GM23338 (cell line): ENCODE data around the gene FBLN2. TPM values are rescaled to one million over a fixed set of nuclear protein-coding genes. Genes with fewer than 3 reads are reported as not detected.

ENCODE experiments used
- ATAC-seq: fragments of 200-7000 bp; cut with Tn5 transposase; 3 replicates; pipeline ENCODE4 v1.9.1; 2020
- DNase-seq: peaks from one replicate; pipeline ENCODE4 v3.0.0-alpha.2; 2015; ENCODE audit warnings: low spot score
- H2AFZ ChIP-seq: fragments of 200-600 bp; sonication (generic); 2 replicates; pipeline ENCODE4 v1.8.0; 2016; ENCODE audit warnings: antibody characterized with exemption, mild to moderate bottlenecking, moderate library complexity
- H3F3A ChIP-seq: fragments of 200-600 bp; sonication (generic); replicated peaks from 2 replicates; pipeline ENCODE4 v1.8.0; 2017; ENCODE audit warnings: antibody characterized with exemption, mixed run types, low read depth
- H3K27ac ChIP-seq: fragments of 200-600 bp; sonication (generic); 2 replicates; pipeline ENCODE4 v1.6.1; 2016; ENCODE audit warnings: low read depth
- H3K27me3 ChIP-seq: fragments of 200-600 bp; sonication (generic); 2 replicates; pipeline ENCODE4 v1.8.0; 2016; ENCODE audit warnings: mild to moderate bottlenecking, mixed run types, moderate library complexity; ENCODE audit not compliant: insufficient read depth
- H3K36me3 ChIP-seq: fragments of 200-600 bp; sonication (generic); 2 replicates; pipeline ENCODE4 v1.8.0; 2016; ENCODE audit warnings: mild to moderate bottlenecking; ENCODE audit not compliant: insufficient read depth
- H3K4me1 ChIP-seq: fragments of 200-600 bp; sonication (generic); 2 replicates; pipeline ENCODE4 v1.8.0; 2016; ENCODE audit warnings: mild to moderate bottlenecking, moderate library complexity; ENCODE audit not compliant: insufficient read depth
- H3K4me2 ChIP-seq: fragments of 200-600 bp; sonication (generic); 2 replicates; pipeline ENCODE4 v1.7.1; 2017; ENCODE audit warnings: mixed run types
- H3K4me3 ChIP-seq: fragments of 200-600 bp; sonication (generic); 2 replicates; pipeline ENCODE4 v1.6.1; 2016; ENCODE audit warnings: mixed run types
- H3K79me2 ChIP-seq: fragments of 200-600 bp; sonication (generic); replicated peaks from 2 replicates; pipeline ENCODE4 v1.8.0; 2017; ENCODE audit warnings: mild to moderate bottlenecking; ENCODE audit not compliant: insufficient read depth
- H3K9me2 ChIP-seq: fragments of 200-600 bp; sonication (generic); 2 replicates; pipeline ENCODE4 v1.8.0; 2017; ENCODE audit not compliant: insufficient read depth
- H4K20me1 ChIP-seq: fragments of 200-600 bp; sonication (generic); replicated peaks from 2 replicates; pipeline ENCODE4 v1.8.0; 2017; ENCODE audit warnings: mild to moderate bottlenecking; ENCODE audit not compliant: insufficient read depth
- H3K27ac Mint-ChIP-seq: 2 replicates; pipeline ENCODE4 v1.8.0; 2020; ENCODE audit warnings: inconsistent platforms, mild to moderate bottlenecking, moderate library complexity, mixed read lengths
- H3K27me3 Mint-ChIP-seq: 3 replicates; pipeline ENCODE4 v1.8.0; 2022; ENCODE audit warnings: low read depth, mild to moderate bottlenecking, moderate library complexity, mixed read lengths, inconsistent platforms; ENCODE audit not compliant: insufficient read depth, poor library complexity
- H3K36me3 Mint-ChIP-seq: 3 replicates; pipeline ENCODE4 v1.8.0; 2021; ENCODE audit warnings: low read depth, mild to moderate bottlenecking, inconsistent platforms, moderate library complexity, mixed read lengths
- H3K4me1 Mint-ChIP-seq: 3 replicates; pipeline ENCODE4 v1.8.0; 2020; ENCODE audit warnings: mild to moderate bottlenecking, inconsistent platforms, mixed read lengths
- H3K4me3 Mint-ChIP-seq: 3 replicates; pipeline ENCODE4 v1.8.0; 2021; ENCODE audit warnings: moderate library complexity, mild to moderate bottlenecking, inconsistent platforms, mixed read lengths
- H3K9me3 Mint-ChIP-seq: 3 replicates; pipeline ENCODE4 v1.8.0; 2020; ENCODE audit warnings: moderate library complexity, mild to moderate bottlenecking, inconsistent platforms, mixed read lengths
- CREB1 ChIP-seq: fragments of 250-450 bp; sonication (Bioruptor Pico); IDR thresholded peaks from 2 replicates; pipeline ENCODE4 v1.5.0; 2020; ENCODE audit warnings: low read depth, mild to moderate bottlenecking, moderate library complexity
- CTCF ChIP-seq, 2 experiments: fragments of 200-600 bp in 1 of 2; sonication (generic) in 1 of 2; conservative IDR thresholded peaks; 2 replicates each; pipeline versions ENCODE4 v1.5.1 to v1.6.1; 2016 to 2017; ENCODE audit warnings: antibody characterized with exemption in 2 of 2, low read depth in 2 of 2, mild to moderate bottlenecking in 2 of 2, moderate library complexity in 1 of 2
- EZH2 ChIP-seq: fragments of 200-600 bp; sonication (generic); IDR thresholded peaks from one replicate; pipeline ENCODE4 v1.8.0; 2017; ENCODE audit warnings: antibody characterized with exemption, mild to moderate bottlenecking, low read depth; ENCODE audit not compliant: unreplicated experiment
- EZH2phosphoT487 ChIP-seq: fragments of 200-600 bp; sonication (generic); IDR thresholded peaks from one replicate; pipeline ENCODE4 v1.8.1; 2018; ENCODE audit warnings: antibody characterized with exemption; ENCODE audit not compliant: unreplicated experiment
- JUNB ChIP-seq: IDR thresholded peaks from one replicate; pipeline ENCODE4 v1.6.1; 2016; ENCODE audit warnings: antibody characterized with exemption; ENCODE audit not compliant: unreplicated experiment
- POLR2AphosphoS5 ChIP-seq: IDR thresholded peaks from 2 replicates; pipeline ENCODE4 v1.6.1; 2016; ENCODE audit warnings: antibody characterized with exemption, low read depth
- STAT1 ChIP-seq: IDR thresholded peaks from one replicate; pipeline ENCODE4 v1.6.1; 2016; ENCODE audit warnings: antibody characterized with exemption; ENCODE audit not compliant: unreplicated experiment
- ZNF114 ChIP-seq: fragments of 250-450 bp; sonication (Bioruptor Pico); IDR thresholded peaks from 2 replicates; pipeline ENCODE4 v1.5.0; 2020; ENCODE audit warnings: mild to moderate bottlenecking, moderate library complexity
- ZNF331 ChIP-seq: fragments of 250-450 bp; sonication (Bioruptor Pico); IDR thresholded peaks from 2 replicates; pipeline ENCODE4 v1.5.0; 2020; ENCODE audit warnings: low read depth, mild to moderate bottlenecking, moderate library complexity
- polyA plus RNA-seq: library from polyadenylated mRNA; unstranded; fragments of >200 nt; fragmentation: Nextera tagmentation; extraction: Ambion mirVana; gene quantifications from 2 replicates; pipeline ENCODE4 v1.2.1, GENCODE V29; 2016
- total RNA-seq: library from RNA; depleted of rRNA; stranded (reverse); fragments of >200 nt; shearing (Covaris generic); gene quantifications from 2 replicates; pipeline ENCODE4 v1.2.3, GENCODE V29; 2014

Gene FBLN2
- total and polyA plus RNA-seq, 2 experiments from 2014 or later = 18.8 to 26.8 TPM

GRCh38 chr3:13676356-13677017, 127.6 kb downstream of the FBLN2 start:
- no peaks in the 10 kb centered on the region for H3F3A ChIP-seq
- H3K4me1 Mint-ChIP-seq = peaks cover 3% of the 10 kb centered on the region; the same call in 1 of the 3 replicates
- no peaks in the 10 kb centered on the region for H3K36me3 Mint-ChIP-seq
- no peak overlapping the region for H3K4me3 ChIP-seq
- H3K9me3 Mint-ChIP-seq = no peaks in the 10 kb centered on the region; the same call in 2 of the 3 replicates
- peaks cover 4% of the 10 kb centered on the region for H3K27me3 Mint-ChIP-seq
- no peaks in the 10 kb centered on the region for H3K79me2 ChIP-seq
- no peaks in the 10 kb centered on the region for H3K36me3 ChIP-seq
- TF ChIP-seq ZNF114 (CRISPR knock-in tag) (no peak), EZH2phosphoT487 (no peak), EZH2 (no peak), POLR2AphosphoS5 (no peak), STAT1 (no peak), CREB1 (CRISPR knock-in tag) (no peak)
- H3K27me3 ChIP-seq = no peaks in the 10 kb centered on the region
- DNase-seq = no peak
- ATAC-seq = no peak
- H3K9me2 ChIP-seq = no peaks in the 10 kb centered on the region
- no peak overlapping the region for H3K4me2 ChIP-seq
- H3K27ac ChIP-seq = no peak overlapping the region
- H3K4me1 ChIP-seq = no peaks in the 10 kb centered on the region
- H3K4me3 Mint-ChIP-seq = no peak overlapping the region
- H4K20me1 ChIP-seq = no peaks in the 10 kb centered on the region
- H3K27ac Mint-ChIP-seq = no peak overlapping the region
- H2AFZ ChIP-seq = no peak overlapping the region

- ATAC-seq = no peak
- Histone ChIP-seq H3K4me2 (no peak overlapping the region), H2AFZ (no peak overlapping the region), H4K20me1 (no peaks in the 10 kb centered on the region), H3K4me3 (no peak overlapping the region), H3K36me3 (no peaks in the 10 kb centered on the region), H3K4me1 (no peaks in the 10 kb centered on the region), H3K27me3 (no peaks in the 10 kb centered on the region), H3K27ac (no peak overlapping the region), H3F3A (no peaks in the 10 kb centered on the region), H3K79me2 (no peaks in the 10 kb centered on the region), H3K9me2 (no peaks in the 10 kb centered on the region)
- Mint-ChIP-seq H3K27ac (no peak overlapping the region), H3K4me3 (no peak overlapping the region), H3K27me3 (peaks cover 7% of the 10 kb centered on the region), H3K4me1 (peaks cover 3% of the 10 kb centered on the region; the same call in 1 of the 3 replicates), H3K9me3 (no peaks in the 10 kb centered on the region; the same call in 2 of the 3 replicates), H3K36me3 (no peaks in the 10 kb centered on the region)
- TF ChIP-seq JUNB = no peak
- DNase-seq = no peak
Measured at GRCh38 chr3:13677272-13677671, 128.3 kb downstream of the FBLN2 start.

GRCh38 chr3:13681931-13682330, 133.0 kb downstream of the FBLN2 start:
- Histone ChIP-seq H4K20me1 (no peaks in the 10 kb centered on the region), H3K4me2 (no peak overlapping the region), H2AFZ (no peak overlapping the region), H3K27me3 (no peaks in the 10 kb centered on the region), H3K27ac (no peak overlapping the region), H3K4me1 (no peaks in the 10 kb centered on the region), H3K9me2 (no peaks in the 10 kb centered on the region), H3K36me3 (no peaks in the 10 kb centered on the region), H3F3A (no peaks in the 10 kb centered on the region), H3K79me2 (no peaks in the 10 kb centered on the region), H3K4me3 (no peak overlapping the region)
- Mint-ChIP-seq H3K27ac (no peak overlapping the region; the same call in 1 of the 2 replicates), H3K36me3 (no peaks in the 10 kb centered on the region), H3K4me3 (no peak overlapping the region), H3K9me3 (no peaks in the 10 kb centered on the region), H3K27me3 (peaks cover 7% of the 10 kb centered on the region), H3K4me1 (peaks cover 8% of the 10 kb centered on the region)
- ATAC-seq (no peak), DNase-seq (no peak)
- TF ChIP-seq EZH2phosphoT487 (no peak), CTCF (conservative IDR thresholded peaks at IDR 0.05; ENCODE audit: low read depth in 2 of 2) (no peak), ZNF331 (no peak), EZH2 (no peak), STAT1 (no peak)
